ENCODE data around the gene STYX.
"Not testable (repeated sequence)": the region's sequence is repeated elsewhere in the genome, so short reads cannot be mapped to it uniquely, and the experiment has no call there.

The STYX gene

DNA sequence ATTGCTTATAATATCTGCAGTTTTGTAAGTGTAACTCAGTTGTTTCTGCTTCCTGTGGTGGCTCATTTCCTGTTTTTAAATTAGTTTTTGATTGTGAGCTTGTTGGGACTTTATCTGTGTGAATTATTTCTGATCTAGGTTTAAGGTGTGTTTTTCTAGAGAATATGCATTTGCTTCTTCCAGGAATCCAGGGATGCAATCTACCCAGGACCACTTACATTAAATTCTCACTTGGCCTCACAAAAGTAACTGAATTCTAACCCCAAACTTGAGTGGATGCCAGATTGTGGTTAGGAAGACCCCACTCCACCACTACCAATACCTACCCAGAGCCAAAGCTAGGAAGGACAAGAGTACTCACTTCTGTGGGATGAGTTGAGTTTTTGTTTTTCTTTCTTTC, 11.9 kb downstream of the STYX start:
- DNase-seq (ENCODE audit: insufficient read length, low spot score) (no peak), FAIRE-seq (no peak)
- TF ChIP-seq POLR2AphosphoS5 (IDR thresholded peaks at IDR 0.05; ENCODE audit: low read depth, low read length) = no peak
- TF ChIP-seq POLR2A (IDR thresholded peaks at IDR 0.05; ENCODE audit: low read depth, low read length) = no peak
- TF ChIP-seq SPI1 (IDR thresholded peaks at IDR 0.05; ENCODE audit: low read depth, low read length) = peak; percentile 67
- TF ChIP-seq PAX5 (IDR thresholded peaks at IDR 0.05; ENCODE audit: insufficient read depth, low read length, severe bottlenecking) = no peak
- no peak for TF ChIP-seq TAF1 (IDR thresholded peaks at IDR 0.05; ENCODE audit: low read depth, low read length)
- TF ChIP-seq POU2F2 (IDR thresholded peaks at IDR 0.05; ENCODE audit: low read depth, low read length) = no peak

DNA sequence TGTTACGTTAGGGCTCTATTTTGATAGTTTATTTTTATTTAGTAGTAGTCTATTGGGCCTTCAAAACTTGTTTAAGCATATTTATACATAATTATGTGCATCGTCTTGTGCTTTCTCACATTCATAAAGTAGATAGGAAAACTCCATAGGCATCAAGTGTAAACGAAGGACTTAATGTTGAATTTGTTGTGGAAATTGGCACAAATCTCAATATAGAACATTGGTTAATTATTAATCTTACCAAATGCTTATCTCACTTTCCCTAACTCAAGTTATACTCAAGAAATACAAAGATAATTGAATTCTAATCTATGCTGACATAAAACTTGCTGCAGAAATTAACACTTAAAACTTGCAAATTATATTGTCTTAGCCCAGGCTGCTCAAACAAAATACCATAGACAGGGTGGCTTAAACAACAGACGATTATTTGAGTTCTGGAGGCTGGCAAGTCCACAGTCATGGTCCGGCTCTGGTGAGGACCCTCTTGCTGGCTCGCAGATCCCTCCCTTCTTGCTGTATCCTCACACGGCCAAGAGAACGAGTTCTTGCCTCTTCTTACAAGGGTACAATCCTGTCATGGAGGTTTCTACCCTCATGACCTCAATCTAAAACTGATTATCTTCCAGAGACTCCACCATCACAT, 18.8 kb downstream of the STYX start:
- FAIRE-seq (no peak), DNase-seq (ENCODE audit: insufficient read length, low spot score) (no peak)
- no peak for TF ChIP-seq POLR2A (IDR thresholded peaks at IDR 0.05; ENCODE audit: low read depth, low read length)
- TF ChIP-seq PAX5 (IDR thresholded peaks at IDR 0.05; ENCODE audit: insufficient read depth, low read length, severe bottlenecking) = no peak
- TF ChIP-seq POLR2AphosphoS5 (IDR thresholded peaks at IDR 0.05; ENCODE audit: low read depth, low read length) = no peak
- no peak for TF ChIP-seq POU2F2 (IDR thresholded peaks at IDR 0.05; ENCODE audit: low read depth, low read length)
- no peak for TF ChIP-seq SPI1 (IDR thresholded peaks at IDR 0.05; ENCODE audit: low read depth, low read length)
- no peak for TF ChIP-seq TAF1 (IDR thresholded peaks at IDR 0.05; ENCODE audit: low read depth, low read length)

DNA sequence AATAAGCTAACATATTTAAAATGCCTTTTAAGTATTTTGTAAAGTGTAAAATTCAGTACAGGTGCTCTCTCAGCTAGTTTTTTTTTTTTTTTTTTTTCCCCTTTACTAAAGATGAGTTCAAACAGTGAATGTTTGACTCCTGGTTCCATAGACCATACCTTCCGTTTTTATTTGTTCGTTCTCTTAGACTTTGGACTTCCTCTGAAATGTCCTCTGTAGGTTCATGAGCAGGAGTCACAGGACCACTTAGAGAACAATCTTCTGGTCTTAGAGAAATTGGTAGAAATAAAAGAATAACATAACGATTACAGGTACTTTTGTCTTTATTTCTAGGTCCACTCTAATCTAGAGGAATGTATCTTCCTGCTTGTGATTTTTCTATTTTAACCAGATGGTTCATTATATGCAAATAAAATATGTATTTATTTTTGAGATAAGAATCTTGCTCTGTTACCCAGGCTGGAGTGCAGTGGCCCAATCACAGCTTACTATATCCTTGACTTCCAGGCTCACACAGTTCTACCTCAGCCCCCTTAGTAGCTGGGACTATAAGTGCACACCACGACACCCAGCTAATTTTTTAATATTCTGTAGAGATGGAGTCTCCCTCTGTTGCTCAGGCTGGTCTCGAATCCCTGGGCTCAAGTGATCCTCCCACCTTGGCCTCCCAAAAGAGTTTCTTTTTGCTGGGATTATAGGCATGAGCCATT, 25.8 kb downstream of the STYX start:
- FAIRE-seq = no peak
- no peak for TF ChIP-seq SPI1 (IDR thresholded peaks at IDR 0.05; ENCODE audit: low read depth, low read length)
- no peak for TF ChIP-seq POLR2A (IDR thresholded peaks at IDR 0.05; ENCODE audit: low read depth, low read length)
- TF ChIP-seq TAF1 (IDR thresholded peaks at IDR 0.05; ENCODE audit: low read depth, low read length) = no peak
- no peak for TF ChIP-seq POLR2AphosphoS5 (IDR thresholded peaks at IDR 0.05; ENCODE audit: low read depth, low read length)
- TF ChIP-seq PAX5 (IDR thresholded peaks at IDR 0.05; ENCODE audit: insufficient read depth, low read length, severe bottlenecking) = no peak
- no peak for TF ChIP-seq POU2F2 (IDR thresholded peaks at IDR 0.05; ENCODE audit: low read depth, low read length)
- DNase-seq (ENCODE audit: insufficient read length, low spot score) = no peak

DNA sequence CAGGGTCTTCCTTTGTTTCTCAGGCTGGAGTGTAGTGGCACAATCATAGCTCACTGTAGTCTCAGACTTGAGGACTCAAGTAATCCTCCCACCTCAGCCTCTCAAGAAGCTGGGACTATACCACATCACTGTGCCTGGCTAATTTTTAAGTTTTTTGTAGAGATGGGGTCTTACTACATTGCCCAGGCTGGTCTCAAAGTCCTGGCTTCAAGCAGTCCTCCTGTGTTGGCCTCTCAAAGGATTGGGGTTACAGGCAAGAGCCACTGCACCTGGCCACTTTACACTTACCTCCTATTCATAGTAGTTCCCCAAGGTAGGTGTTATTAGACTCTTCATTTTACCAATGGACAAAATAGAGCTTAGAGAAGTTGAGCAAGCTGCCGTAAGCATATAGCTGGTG, 29.2 kb downstream of the STYX start:
- DNase-seq (ENCODE audit: insufficient read length, low spot score) (no peak), FAIRE-seq (no peak)
- TF ChIP-seq POLR2A (IDR thresholded peaks at IDR 0.05; ENCODE audit: low read depth, low read length) (no peak), TAF1 (IDR thresholded peaks at IDR 0.05; ENCODE audit: low read depth, low read length) (no peak), SPI1 (IDR thresholded peaks at IDR 0.05; ENCODE audit: low read depth, low read length) (no peak), POLR2AphosphoS5 (IDR thresholded peaks at IDR 0.05; ENCODE audit: low read depth, low read length) (no peak), PAX5 (IDR thresholded peaks at IDR 0.05; ENCODE audit: insufficient read depth, low read length, severe bottlenecking) (no peak), POU2F2 (IDR thresholded peaks at IDR 0.05; ENCODE audit: low read depth, low read length) (no peak)

DNA sequence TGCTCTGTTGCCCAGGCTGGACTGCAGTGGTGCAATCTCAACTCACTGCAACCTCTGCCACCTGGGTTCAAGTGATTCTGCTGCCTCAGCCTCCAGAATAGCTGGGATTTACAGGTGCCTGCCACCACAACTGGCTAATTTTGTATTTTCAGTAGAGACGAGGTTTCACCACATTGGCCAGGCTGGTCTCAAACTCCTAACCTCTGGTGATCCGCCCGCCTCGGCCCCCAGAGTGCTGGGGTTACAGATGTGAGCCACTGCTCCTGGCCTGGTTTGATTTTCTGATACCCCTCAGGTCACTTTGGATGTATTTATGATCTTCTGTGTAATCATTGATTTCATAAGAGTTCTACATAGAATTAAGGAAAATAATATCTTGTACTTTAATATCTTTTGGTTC, 33.0 kb downstream of the STYX start:
- DNase-seq (ENCODE audit: insufficient read length, low spot score); FAIRE-seq: not testable (repeated sequence)

DNA sequence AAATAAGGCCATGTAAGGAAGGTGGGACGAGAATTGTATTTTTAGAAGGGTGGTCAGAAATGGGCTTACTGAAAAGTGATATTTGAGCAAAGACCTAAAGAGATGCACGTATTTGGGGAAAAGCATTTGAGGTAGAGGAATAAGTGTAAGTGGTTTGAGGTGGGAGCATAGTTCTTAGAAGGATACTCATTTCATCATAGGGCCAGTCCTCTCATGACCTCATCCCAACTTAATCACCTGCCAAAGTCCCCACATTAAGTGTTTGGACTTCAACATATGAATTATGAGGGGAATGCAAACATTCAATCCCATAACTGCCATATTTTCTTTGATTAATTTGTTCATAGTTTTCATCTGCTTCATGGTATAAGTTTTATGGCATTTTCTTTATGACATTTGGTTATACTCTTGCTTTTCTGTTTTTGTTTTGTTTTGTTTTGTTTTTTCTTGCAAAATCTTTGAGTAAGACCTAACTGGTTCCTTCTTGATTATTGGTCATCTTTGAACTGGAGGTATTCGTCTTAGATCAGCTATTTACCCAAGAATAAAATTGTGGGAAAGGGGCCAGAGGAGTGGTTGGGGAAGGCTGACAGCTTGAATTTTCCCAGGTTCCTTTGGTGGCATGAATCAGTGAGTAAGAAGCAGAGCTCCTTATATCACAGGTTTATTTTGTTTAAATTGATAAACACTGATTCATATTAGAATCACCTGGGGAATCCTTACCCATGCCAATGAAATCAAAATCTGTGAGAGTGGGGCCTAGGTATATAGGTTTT, 37.3 kb downstream of the STYX start:
- FAIRE-seq (peak; percentile 16), DNase-seq (ENCODE audit: insufficient read length, low spot score) (no peak)
- TF ChIP-seq POLR2A (IDR thresholded peaks at IDR 0.05; ENCODE audit: low read depth, low read length) (no peak), TAF1 (IDR thresholded peaks at IDR 0.05; ENCODE audit: low read depth, low read length) (no peak), POU2F2 (IDR thresholded peaks at IDR 0.05; ENCODE audit: low read depth, low read length) (no peak), PAX5 (IDR thresholded peaks at IDR 0.05; ENCODE audit: insufficient read depth, low read length, severe bottlenecking) (no peak), SPI1 (IDR thresholded peaks at IDR 0.05; ENCODE audit: low read depth, low read length) (no peak), POLR2AphosphoS5 (IDR thresholded peaks at IDR 0.05; ENCODE audit: low read depth, low read length) (no peak)

DNA sequence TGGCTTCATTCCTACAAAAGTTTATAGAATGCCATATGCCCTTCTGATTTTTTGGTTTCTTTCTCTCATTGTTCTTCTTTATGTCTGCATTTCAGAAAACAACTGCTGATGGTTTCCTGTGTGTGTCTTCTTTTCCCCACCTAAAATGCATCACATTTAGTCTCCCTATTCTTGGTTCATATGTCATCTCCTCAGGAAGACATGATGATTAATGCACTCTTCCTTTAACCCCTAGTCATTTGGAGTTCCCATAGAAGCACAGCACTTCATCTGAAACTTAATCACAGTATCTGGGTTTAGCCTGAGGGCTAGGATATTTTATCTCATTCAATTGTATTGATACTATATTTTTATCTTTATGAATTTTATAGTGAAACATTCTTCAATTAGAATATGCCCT, 39.9 kb downstream of the STYX start:
- TF ChIP-seq POU2F2 (IDR thresholded peaks at IDR 0.05; ENCODE audit: low read depth, low read length) (no peak), TAF1 (IDR thresholded peaks at IDR 0.05; ENCODE audit: low read depth, low read length) (no peak), SPI1 (IDR thresholded peaks at IDR 0.05; ENCODE audit: low read depth, low read length) (no peak)
- DNase-seq (ENCODE audit: insufficient read length, low spot score) (no peak), FAIRE-seq (no peak)

DNA sequence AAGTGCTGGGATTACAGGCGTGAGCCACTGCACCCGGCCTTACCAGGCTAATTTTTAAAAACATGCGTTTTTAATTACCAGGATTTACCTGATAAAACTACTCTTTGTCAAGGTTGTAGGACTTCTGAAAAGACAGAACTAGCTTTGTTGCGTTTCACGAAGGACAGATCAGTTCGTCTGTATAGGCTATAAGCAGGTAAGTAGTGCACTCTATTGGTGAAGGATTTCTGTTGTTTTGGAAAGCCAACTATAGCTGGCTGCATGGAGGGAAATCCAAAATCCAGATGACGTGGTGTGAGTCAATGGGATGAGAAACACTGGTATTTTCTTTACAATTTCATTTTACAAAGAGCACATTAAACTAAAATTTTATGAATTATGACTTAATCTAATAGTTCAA, 46.9 kb downstream of the STYX start:
- DNase-seq (ENCODE audit: insufficient read length, low spot score) (no peak), FAIRE-seq (no peak)
- TF ChIP-seq PAX5 (IDR thresholded peaks at IDR 0.05; ENCODE audit: insufficient read depth, low read length, severe bottlenecking) (no peak), POLR2AphosphoS5 (IDR thresholded peaks at IDR 0.05; ENCODE audit: low read depth, low read length) (no peak), POU2F2 (IDR thresholded peaks at IDR 0.05; ENCODE audit: low read depth, low read length) (no peak), SPI1 (IDR thresholded peaks at IDR 0.05; ENCODE audit: low read depth, low read length) (no peak), POLR2A (IDR thresholded peaks at IDR 0.05; ENCODE audit: low read depth, low read length) (no peak), TAF1 (IDR thresholded peaks at IDR 0.05; ENCODE audit: low read depth, low read length) (no peak)

DNA sequence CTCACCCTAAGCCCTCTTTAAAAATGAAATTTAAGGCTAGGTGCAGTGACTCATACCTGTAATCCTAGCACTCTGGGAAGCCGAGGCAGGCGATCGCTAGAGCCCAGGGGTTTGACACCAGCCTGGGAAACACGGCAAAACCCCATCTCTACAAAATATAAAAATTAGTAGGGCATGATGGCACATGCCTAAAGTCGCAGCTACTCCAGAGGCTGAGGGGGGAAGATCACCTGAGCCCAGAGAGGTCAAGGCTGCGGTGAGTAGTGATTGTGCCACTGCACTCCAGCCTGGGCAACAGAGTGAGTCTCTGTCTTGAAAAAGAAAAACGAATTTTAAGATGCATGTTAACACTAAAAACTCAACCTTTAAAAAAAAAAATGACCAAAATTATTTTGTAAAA, 48.7 kb downstream of the STYX start:
- no peak for FAIRE-seq

More for the DNA sequence above, 48.7 kb downstream of the STYX start:
- TF ChIP-seq POU2F2 (IDR thresholded peaks at IDR 0.05; ENCODE audit: low read depth, low read length) (no peak), SPI1 (IDR thresholded peaks at IDR 0.05; ENCODE audit: low read depth, low read length) (no peak), PAX5 (IDR thresholded peaks at IDR 0.05; ENCODE audit: insufficient read depth, low read length, severe bottlenecking) (no peak), POLR2A (IDR thresholded peaks at IDR 0.05; ENCODE audit: low read depth, low read length) (no peak), TAF1 (IDR thresholded peaks at IDR 0.05; ENCODE audit: low read depth, low read length) (no peak), POLR2AphosphoS5 (IDR thresholded peaks at IDR 0.05; ENCODE audit: low read depth, low read length) (no peak)
- no peak for DNase-seq (ENCODE audit: insufficient read length, low spot score)
